Ovary (tissue), 3 donors: ENCODE results near the gene UTS2R.

ENCODE experiments used
- EP300 ChIP-seq: sonication (generic); formaldehyde crosslinking; IDR thresholded peaks from one replicate; pipeline ENCODE4 v1.6.1; 2017; ENCODE audit warnings: antibody characterized with exemption
- TF ChIP-seq, protein P1 (sequence below), 3 donors: fragments of 450-650 bp in 2 of 3; fragments of 200-600 bp in 1 of 3; IDR thresholded peaks; one replicate each; pipeline versions ENCODE4 v1.5.1 to v1.8.0; 2016 to 2022; ENCODE audit warnings: antibody characterized with exemption in 3 of 3, mild to moderate bottlenecking in 1 of 3
- donor health status: DM: no; HTN: no; CAD: no.

DNA sequence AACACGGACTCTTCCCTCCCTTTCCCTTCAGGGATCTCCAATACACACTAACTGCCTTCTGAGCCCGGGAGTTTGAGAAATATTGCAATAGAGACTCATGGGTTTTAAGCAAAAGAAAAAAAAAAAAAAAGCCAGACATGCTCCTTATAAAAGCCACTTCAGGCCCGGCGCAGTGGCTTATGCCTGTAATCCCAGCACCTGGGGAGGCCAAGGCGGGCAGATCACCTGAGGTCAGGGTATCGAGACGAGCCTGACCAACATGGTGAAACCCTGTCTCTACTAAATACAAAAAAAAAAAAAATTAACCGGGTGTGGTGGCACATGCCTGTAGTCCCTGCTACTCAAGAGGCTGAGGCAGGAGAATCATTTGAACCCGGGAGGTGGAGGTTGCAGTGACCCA lies 44.2 kb downstream of the UTS2R start:
- TF ChIP-seq, protein P1, sequence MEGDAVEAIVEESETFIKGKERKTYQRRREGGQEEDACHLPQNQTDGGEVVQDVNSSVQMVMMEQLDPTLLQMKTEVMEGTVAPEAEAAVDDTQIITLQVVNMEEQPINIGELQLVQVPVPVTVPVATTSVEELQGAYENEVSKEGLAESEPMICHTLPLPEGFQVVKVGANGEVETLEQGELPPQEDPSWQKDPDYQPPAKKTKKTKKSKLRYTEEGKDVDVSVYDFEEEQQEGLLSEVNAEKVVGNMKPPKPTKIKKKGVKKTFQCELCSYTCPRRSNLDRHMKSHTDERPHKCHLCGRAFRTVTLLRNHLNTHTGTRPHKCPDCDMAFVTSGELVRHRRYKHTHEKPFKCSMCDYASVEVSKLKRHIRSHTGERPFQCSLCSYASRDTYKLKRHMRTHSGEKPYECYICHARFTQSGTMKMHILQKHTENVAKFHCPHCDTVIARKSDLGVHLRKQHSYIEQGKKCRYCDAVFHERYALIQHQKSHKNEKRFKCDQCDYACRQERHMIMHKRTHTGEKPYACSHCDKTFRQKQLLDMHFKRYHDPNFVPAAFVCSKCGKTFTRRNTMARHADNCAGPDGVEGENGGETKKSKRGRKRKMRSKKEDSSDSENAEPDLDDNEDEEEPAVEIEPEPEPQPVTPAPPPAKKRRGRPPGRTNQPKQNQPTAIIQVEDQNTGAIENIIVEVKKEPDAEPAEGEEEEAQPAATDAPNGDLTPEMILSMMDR (IDR thresholded peaks at IDR 0.05) = no peak
- no peak for TF ChIP-seq EP300
